BLaER1 treated with 17β-estradiol and CSF1 and Interleukin-3, amounts not matched to agents 10 nM and 100 nM (cell line): ENCODE results near the gene FGD5.
"Not testable (repeated sequence)": the region's sequence is repeated elsewhere in the genome, so short reads cannot be mapped to it uniquely, and the experiment has no call there.

ENCODE experiments used
- H3K27ac ChIP-seq, 11 experiments: shearing (Covaris generic); formaldehyde crosslinking; 2 replicates each; pipeline ENCODE4 v1.8.1; 2022
- H3K27me3 ChIP-seq, 11 experiments: shearing (Covaris generic); formaldehyde crosslinking; 2 replicates each; pipeline ENCODE4 v1.8.1; 2022
- H3K36me3 ChIP-seq, 11 experiments: shearing (Covaris generic); formaldehyde crosslinking; 2 replicates each; pipeline ENCODE4 v1.8.1; 2022
- H3K4me1 ChIP-seq, 10 experiments: shearing (Covaris generic); formaldehyde crosslinking; 2 replicates each; pipeline ENCODE4 v1.8.1; 2022
- H3K4me2 ChIP-seq, 11 experiments: shearing (Covaris generic); formaldehyde crosslinking; 2 replicates each; pipeline ENCODE4 v1.8.1; 2022
- H3K4me3 ChIP-seq, 10 experiments: shearing (Covaris generic); formaldehyde crosslinking; 2 replicates each; pipeline ENCODE4 v1.8.1; 2022
- H3K9ac ChIP-seq, 11 experiments: shearing (Covaris generic); formaldehyde crosslinking; 2 replicates each; pipeline ENCODE4 v1.8.1; 2022
- H3K9me3 ChIP-seq, 11 experiments: shearing (Covaris generic); formaldehyde crosslinking; replicated peaks in 1 of 11; 2 replicates each; pipeline ENCODE4 v1.8.1; 2022
- H4K20me1 ChIP-seq, 11 experiments: shearing (Covaris generic); formaldehyde crosslinking; 2 replicates each; pipeline ENCODE4 v1.8.1; 2022
- Cebpa-rat ChIP-seq, 11 experiments: shearing (Covaris generic); IDR thresholded peaks; 2 replicates each; pipeline ENCODE4 v1.8.1; 2022

The FGD5 gene

DNA sequence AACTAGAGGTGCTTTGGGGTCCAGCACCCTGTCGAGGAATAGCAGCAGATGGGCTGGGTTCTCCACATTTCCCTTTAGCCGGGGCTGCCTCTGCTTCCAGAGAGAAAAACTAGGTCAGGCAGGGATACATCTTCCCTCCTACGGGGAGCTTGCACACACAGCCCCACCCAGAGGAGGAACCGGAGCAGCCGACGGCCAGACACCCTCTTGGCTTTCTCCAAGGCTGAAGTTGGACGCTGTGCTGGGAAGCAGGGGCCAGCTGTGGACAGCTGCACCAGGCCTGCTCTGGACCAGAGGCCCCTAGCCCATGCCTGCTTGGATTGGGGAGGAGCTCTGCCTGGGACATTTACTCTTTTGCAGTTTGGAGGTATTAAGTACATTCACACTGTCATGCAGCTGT is 84.0 kb downstream of the FGD5 start:
- peaks cover 0 to 7% (median 0%) of the 10 kb centered on the region in 11 experiments; a peak in 4 of 22 replicates for H3K9me3 ChIP-seq
- no peaks in the 10 kb centered on the region for H3K27me3 ChIP-seq
- H4K20me1 ChIP-seq = no peaks in the 10 kb centered on the region; a peak in 1 of 22 replicates
- H3K36me3 ChIP-seq = no peaks in the 10 kb centered on the region
- no peak overlapping the region for H3K4me3 ChIP-seq
- H3K4me2 ChIP-seq = no peak overlapping the region
- no peak overlapping the region for H3K9ac ChIP-seq
- H3K27ac ChIP-seq = no peak overlapping the region
- H3K4me1 ChIP-seq = peaks cover 5 to 18% (median 8%) of the 10 kb centered on the region in 10 experiments; a peak in 13 of 20 replicates
- TF ChIP-seq Cebpa-rat (IDR thresholded peaks at IDR 0.05) = no peak

GRCh38 chr3:14903501-14903900 is 84.7 kb downstream of the FGD5 start:
- H3K27ac ChIP-seq, H3K4me2 ChIP-seq, H3K27me3 ChIP-seq, H3K36me3 ChIP-seq, H3K4me3 ChIP-seq, H3K9me3 ChIP-seq, H4K20me1 ChIP-seq, H3K9ac ChIP-seq: not testable (repeated sequence)
- peaks cover 5 to 20% (median 8%) of the 10 kb centered on the region in 10 experiments; a peak in 13 of 20 replicates for H3K4me1 ChIP-seq

GRCh38 chr3:14905055-14905657 is 86.4 kb downstream of the FGD5 start:
- H3K4me2 ChIP-seq = no peak overlapping the region
- H3K27ac ChIP-seq = no peak overlapping the region

GRCh38 chr3:14906355-14906971 is 87.7 kb downstream of the FGD5 start:
- H3K4me2 ChIP-seq = peak overlapping the region in 3 of 11 experiments; percentile 3 to 19 (median 14); a peak in 5 of 22 replicates
- H3K4me3 ChIP-seq = no peak overlapping the region
- no peaks in the 10 kb centered on the region for H3K27me3 ChIP-seq
- H4K20me1 ChIP-seq = no peaks in the 10 kb centered on the region; a peak in 1 of 22 replicates
- H3K36me3 ChIP-seq = no peaks in the 10 kb centered on the region
- no peak overlapping the region for H3K27ac ChIP-seq
- peaks cover 0 to 7% (median 0%) of the 10 kb centered on the region in 11 experiments; a peak in 4 of 22 replicates for H3K9me3 ChIP-seq
- peaks cover 0 to 20% (median 5%) of the 10 kb centered on the region in 10 experiments; a peak in 8 of 20 replicates for H3K4me1 ChIP-seq
- H3K9ac ChIP-seq = no peak overlapping the region
- no peak for TF ChIP-seq Cebpa-rat (IDR thresholded peaks at IDR 0.05)

More at GRCh38 chr3:14905055-14905657, 86.4 kb downstream of the FGD5 start:
- no peak for TF ChIP-seq Cebpa-rat (IDR thresholded peaks at IDR 0.05)
- no peak overlapping the region for H3K9ac ChIP-seq
- no peaks in the 10 kb centered on the region for H3K27me3 ChIP-seq
- H3K36me3 ChIP-seq = no peaks in the 10 kb centered on the region
- H3K4me3 ChIP-seq = no peak overlapping the region
- peaks cover 0 to 20% (median 5%) of the 10 kb centered on the region in 10 experiments; a peak in 8 of 20 replicates for H3K4me1 ChIP-seq
- H3K9me3 ChIP-seq = peaks cover 0 to 7% (median 0%) of the 10 kb centered on the region in 11 experiments; a peak in 4 of 22 replicates
- no peaks in the 10 kb centered on the region; a peak in 1 of 22 replicates for H4K20me1 ChIP-seq

DNA sequence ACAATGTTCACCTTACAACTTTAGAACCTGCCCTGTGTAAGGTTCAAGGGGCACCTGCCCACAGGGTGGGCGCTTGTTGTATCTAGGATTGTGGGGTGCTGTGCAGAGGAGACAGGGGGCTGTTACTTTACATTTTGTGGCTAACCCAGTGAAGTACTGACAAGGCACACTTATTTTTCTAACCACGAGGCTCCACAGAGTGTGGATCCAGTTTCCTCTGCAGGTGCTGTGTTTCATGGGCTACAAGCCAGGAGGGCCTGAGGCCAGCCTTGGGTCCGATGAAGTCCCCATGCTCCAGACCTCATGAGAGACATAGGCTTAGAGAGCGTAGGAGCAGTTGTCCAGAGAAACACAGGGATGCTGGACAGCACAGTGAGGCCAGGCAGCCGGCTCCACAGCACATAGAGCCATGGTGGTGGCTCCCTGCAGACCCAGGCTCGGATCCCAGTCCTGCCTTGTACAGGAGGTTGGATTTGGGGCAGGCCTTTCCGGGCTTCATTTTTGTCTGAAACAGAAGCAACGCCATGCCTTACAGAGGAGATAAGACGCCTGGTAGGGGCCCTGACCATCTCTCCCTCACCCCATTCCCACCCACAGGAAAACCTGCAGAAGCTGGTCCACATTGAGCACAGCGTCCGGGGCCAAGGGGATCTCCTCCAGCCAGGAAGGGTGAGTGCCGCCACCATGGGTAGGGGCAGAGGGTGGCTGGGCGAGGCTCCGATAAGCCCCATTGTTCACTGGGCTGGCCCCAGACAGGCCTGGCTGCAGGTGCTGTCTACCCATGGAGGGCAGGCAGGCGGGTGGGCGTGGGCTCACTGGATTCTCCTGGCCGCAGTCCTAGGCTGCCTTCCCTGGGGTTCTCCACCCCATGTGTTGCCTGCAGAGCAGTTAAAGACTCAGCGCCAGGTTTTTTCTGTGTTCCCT is 88.5 kb downstream of the FGD5 start:
- Histone ChIP-seq H3K4me1 (peaks cover 0 to 20% (median 5%) of the 10 kb centered on the region in 10 experiments; a peak in 8 of 20 replicates), H3K9me3 (peaks cover 0 to 7% (median 0%) of the 10 kb centered on the region in 11 experiments; a peak in 4 of 22 replicates), H3K4me3 (no peak overlapping the region), H3K27me3 (no peaks in the 10 kb centered on the region), H3K9ac (no peak overlapping the region), H3K36me3 (no peaks in the 10 kb centered on the region), H3K27ac (no peak overlapping the region), H3K4me2 (peak overlapping the region in 5 of 11 experiments; percentile 3 to 32 (median 19); a peak in 6 of 22 replicates), H4K20me1 (no peaks in the 10 kb centered on the region; a peak in 1 of 22 replicates)
- TF ChIP-seq Cebpa-rat (IDR thresholded peaks at IDR 0.05) = no peak

GRCh38 chr3:14909250-14909649 is 90.5 kb downstream of the FGD5 start:
- no peaks in the 10 kb centered on the region for H3K36me3 ChIP-seq
- no peaks in the 10 kb centered on the region; a peak in 2 of 22 replicates for H4K20me1 ChIP-seq
- H3K27ac ChIP-seq = no peak overlapping the region
- TF ChIP-seq Cebpa-rat (IDR thresholded peaks at IDR 0.05) = no peak
- H3K4me2 ChIP-seq = no peak overlapping the region
- H3K4me1 ChIP-seq = peaks cover 0 to 20% (median 5%) of the 10 kb centered on the region in 10 experiments; a peak in 8 of 20 replicates
- no peak overlapping the region for H3K9ac ChIP-seq
- peaks cover 0 to 7% (median 0%) of the 10 kb centered on the region in 11 experiments; a peak in 4 of 22 replicates for H3K9me3 ChIP-seq
- no peak overlapping the region for H3K4me3 ChIP-seq
- H3K27me3 ChIP-seq = no peaks in the 10 kb centered on the region

DNA sequence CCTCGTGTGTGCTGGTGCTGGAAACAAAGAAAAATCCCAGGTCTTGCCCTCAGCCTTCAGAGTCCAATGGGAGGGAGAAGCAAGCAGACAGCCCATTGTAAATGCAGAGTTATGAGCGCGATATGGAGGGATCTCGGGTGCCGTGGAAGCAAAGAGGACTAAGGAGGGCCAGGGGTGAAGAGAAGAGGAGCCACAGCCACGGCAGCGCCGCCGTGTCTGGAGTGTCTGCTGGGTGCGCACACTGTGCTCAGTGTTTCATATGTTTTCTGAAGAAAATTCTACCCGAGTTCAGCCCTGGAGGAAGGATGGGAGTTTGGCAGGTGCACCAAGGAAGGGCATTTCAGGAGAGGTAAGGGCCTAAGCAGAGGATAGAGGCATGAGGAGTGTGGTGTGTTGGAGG is 92.9 kb downstream of the FGD5 start:
- H3K4me2 ChIP-seq = no peak overlapping the region
- no peaks in the 10 kb centered on the region for H3K27me3 ChIP-seq
- H3K4me3 ChIP-seq = no peak overlapping the region
- H3K27ac ChIP-seq = no peak overlapping the region
- TF ChIP-seq Cebpa-rat (IDR thresholded peaks at IDR 0.05) = no peak
- no peaks in the 10 kb centered on the region for H3K9me3 ChIP-seq
- H3K9ac ChIP-seq = no peak overlapping the region
- H4K20me1 ChIP-seq = no peaks in the 10 kb centered on the region; a peak in 1 of 22 replicates
- peaks cover 0 to 12% (median 5%) of the 10 kb centered on the region in 10 experiments; a peak in 8 of 20 replicates for H3K4me1 ChIP-seq
- no peaks in the 10 kb centered on the region for H3K36me3 ChIP-seq

DNA sequence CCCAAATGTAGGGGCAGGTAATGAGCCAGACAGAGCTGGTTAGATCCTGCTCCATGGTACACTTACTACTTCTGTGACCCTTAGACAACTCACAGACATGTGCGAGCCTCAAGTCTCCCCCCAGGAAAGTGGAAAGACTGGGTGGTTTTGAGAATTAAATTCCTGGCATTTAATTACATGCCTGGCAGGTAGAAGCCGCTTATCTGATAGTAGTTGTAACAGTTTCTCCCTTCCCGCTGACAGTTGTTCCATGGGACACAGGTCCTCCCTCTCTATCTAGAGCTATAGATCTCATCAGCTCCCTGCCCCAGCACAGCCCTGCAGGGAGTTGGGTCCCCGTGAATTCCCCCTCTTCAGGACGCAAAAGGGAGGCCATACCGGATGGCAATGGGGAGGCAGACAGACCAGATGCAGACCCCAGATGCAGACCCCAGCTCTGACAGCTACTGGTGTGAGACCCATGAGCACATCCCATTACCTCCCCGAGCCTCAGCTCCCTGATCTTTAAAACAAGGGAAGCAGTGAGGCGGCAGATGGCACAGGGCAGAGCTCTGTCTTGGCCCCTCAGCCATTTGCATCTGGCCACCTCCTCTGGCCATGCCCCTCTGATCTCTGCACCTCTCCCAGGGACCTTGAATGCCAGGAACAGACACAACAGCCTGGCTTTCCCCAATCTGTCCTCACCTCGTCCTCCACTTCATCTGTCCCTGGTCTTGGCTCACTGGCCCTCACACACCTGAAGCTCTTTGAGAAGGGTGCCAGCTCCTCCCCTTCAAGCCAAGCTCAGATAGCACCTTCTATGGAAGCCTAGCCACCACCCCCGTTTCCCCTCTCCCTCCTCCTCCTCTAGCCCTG is 94.5 kb downstream of the FGD5 start:
- H3K4me2 ChIP-seq = no peak overlapping the region
- H3K4me3 ChIP-seq = no peak overlapping the region
- H3K36me3 ChIP-seq = no peaks in the 10 kb centered on the region
- no peaks in the 10 kb centered on the region for H3K27me3 ChIP-seq
- no peaks in the 10 kb centered on the region for H3K9me3 ChIP-seq
- H4K20me1 ChIP-seq = no peaks in the 10 kb centered on the region; a peak in 1 of 22 replicates
- H3K4me1 ChIP-seq = no peaks in the 10 kb centered on the region; a peak in 3 of 20 replicates
- H3K27ac ChIP-seq = no peak overlapping the region
- TF ChIP-seq Cebpa-rat (IDR thresholded peaks at IDR 0.05) = no peak
- no peak overlapping the region for H3K9ac ChIP-seq
